Right atrium auricular region (tissue), 2 donors: ENCODE measurements around the gene SIM2. TPM values are rescaled to one million over a fixed set of nuclear protein-coding genes. Genes with fewer than 3 reads are reported as not detected.
A peak's percentile ranks its signal among the peaks of the same experiment; 100 is the strongest.

ENCODE experiments used
- DNase-seq: peaks from one replicate; pipeline ENCODE4 v3.0.0-alpha.2; 2019; ENCODE audit warnings: low spot score
- H3K27ac ChIP-seq, 2 donors: fragments of 200-600 bp; sonication (generic); 1 replicate in 1 of 2; 2 replicates in 1 of 2; pipeline ENCODE4 v1.5.1; 2016 to 2019
- H3K27me3 ChIP-seq, 2 donors: fragments of 200-600 bp; sonication (generic); one replicate each; pipeline versions ENCODE4 v1.5.1 to v1.6.0; 2017 to 2019
- H3K36me3 ChIP-seq: fragments of 200-600 bp; sonication (generic); one replicate; pipeline ENCODE4 v1.5.1; 2016
- H3K4me1 ChIP-seq, 2 donors: fragments of 200-600 bp; sonication (generic); one replicate each; pipeline versions ENCODE4 v1.5.1 to v1.6.0; 2017 to 2019
- H3K4me3 ChIP-seq, 2 donors: fragments of 200-600 bp; sonication (generic); 1 replicate in 1 of 2; 2 replicates in 1 of 2; pipeline ENCODE4 v1.5.1; 2017 to 2019; ENCODE audit warnings: mild to moderate bottlenecking in 1 of 2, moderate library complexity in 1 of 2
- H3K9me3 ChIP-seq, 2 donors: fragments of 200-600 bp; sonication (generic); one replicate each; pipeline ENCODE4 v1.5.1; 2019
- CTCF ChIP-seq, 2 donors: fragments of 200-600 bp; sonication (generic); IDR thresholded peaks; one replicate each; pipeline ENCODE4 v1.5.1; 2019; ENCODE audit warnings: antibody characterized with exemption in 2 of 2
- total RNA-seq, 2 donors: library from RNA; depleted of rRNA; stranded (reverse); fragments of >200 nt; gene quantifications; one replicate each; pipeline ENCODE4 v1.1.0, GENCODE V29; 2016

SIM2 gene
- total RNA-seq, 2 donors from 2014 or later: not detected

- no peak for TF ChIP-seq CTCF (IDR thresholded peaks at IDR 0.05)
- H3K4me3 ChIP-seq: peak overlapping the region in 1 of 2 donors; percentile 50
- peaks cover 61 to 98% of the 10 kb centered on the region in 2 donors for H3K27me3 ChIP-seq
- no peak for DNase-seq
- H3K36me3 ChIP-seq: no peaks in the 10 kb centered on the region
- H3K27ac ChIP-seq: no peak overlapping the region
- no peaks in the 10 kb centered on the region for H3K9me3 ChIP-seq
- peaks cover 0 to 66% of the 10 kb centered on the region in 2 donors for H3K4me1 ChIP-seq
Measured at GRCh38 chr21:36700295-36700970, 1.5 kb downstream of the SIM2 start.

GRCh38 chr21:36700971-36701755, 2.2 kb downstream of the SIM2 start:
- peak overlapping the region; percentile 1 to 50 for H3K4me3 ChIP-seq
- H3K4me1 ChIP-seq: peaks cover 0 to 73% of the 10 kb centered on the region in 2 donors
- no peaks in the 10 kb centered on the region for H3K36me3 ChIP-seq
- no peak overlapping the region for H3K27ac ChIP-seq
- peaks cover 62 to 98% of the 10 kb centered on the region in 2 donors for H3K27me3 ChIP-seq
- H3K9me3 ChIP-seq: no peaks in the 10 kb centered on the region
- no peak for DNase-seq
- TF ChIP-seq CTCF (IDR thresholded peaks at IDR 0.05): no peak

- H3K27ac ChIP-seq: no peak overlapping the region
- H3K4me1 ChIP-seq: peaks cover 0 to 75% of the 10 kb centered on the region in 2 donors
- no peak for TF ChIP-seq CTCF (IDR thresholded peaks at IDR 0.05)
- no peak for DNase-seq
- no peaks in the 10 kb centered on the region for H3K36me3 ChIP-seq
- no peaks in the 10 kb centered on the region for H3K9me3 ChIP-seq
- peaks cover 65 to 98% of the 10 kb centered on the region in 2 donors for H3K27me3 ChIP-seq
- peak overlapping the region in 1 of 2 donors; percentile 50 for H3K4me3 ChIP-seq
Measured at GRCh38 chr21:36701756-36702621, 3.1 kb downstream of the SIM2 start.

- Histone ChIP-seq H3K27me3 (peaks cover 63 to 98% of the 10 kb centered on the region in 2 donors), H3K4me1 (peaks cover 0 to 75% of the 10 kb centered on the region in 2 donors), H3K4me3 (no peak overlapping the region), H3K9me3 (no peaks in the 10 kb centered on the region), H3K36me3 (no peaks in the 10 kb centered on the region), H3K27ac (no peak overlapping the region)
- DNase-seq: no peak
- no peak for TF ChIP-seq CTCF (IDR thresholded peaks at IDR 0.05)
Measured at GRCh38 chr21:36702622-36702968, 3.7 kb downstream of the SIM2 start.

GRCh38 chr21:36703123-36703522, 4.2 kb downstream of the SIM2 start:
- DNase-seq: no peak
- H3K36me3 ChIP-seq: no peaks in the 10 kb centered on the region
- H3K9me3 ChIP-seq: no peaks in the 10 kb centered on the region
- TF ChIP-seq CTCF (IDR thresholded peaks at IDR 0.05): no peak
- no peak overlapping the region for H3K4me3 ChIP-seq
- no peak overlapping the region for H3K27ac ChIP-seq
- peaks cover 63 to 98% of the 10 kb centered on the region in 2 donors for H3K27me3 ChIP-seq
- H3K4me1 ChIP-seq: peaks cover 0 to 75% of the 10 kb centered on the region in 2 donors
